ENCODE data around the gene GOLGA6L10.
"Not testable (repeated sequence)": the region's sequence is repeated elsewhere in the genome, so short reads cannot be mapped to it uniquely, and the experiment has no call there.

GOLGA6L10 gene

DNA sequence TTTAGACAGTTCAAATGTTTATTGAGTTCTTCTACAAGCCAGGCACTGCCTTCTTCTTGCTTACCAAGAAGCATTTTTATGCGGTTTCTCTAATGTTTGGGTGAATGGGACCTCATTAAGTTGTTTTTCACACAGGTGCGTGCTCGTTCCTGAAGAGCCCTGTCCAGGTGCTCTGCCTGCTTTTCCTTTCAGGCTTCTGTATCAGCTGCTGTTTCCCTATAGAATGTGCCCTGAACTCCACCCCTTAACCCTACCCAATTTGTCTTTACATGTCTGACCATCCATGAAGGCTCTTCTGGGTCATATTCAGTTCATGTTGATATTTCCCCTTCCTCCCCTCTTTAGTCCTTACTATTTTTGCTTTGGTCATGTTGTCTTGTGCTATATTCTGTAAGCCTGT is 22.4 kb upstream of the GOLGA6L10 start:
- peaks cover 0 to 6% (median 2%) of the 10 kb centered on the region in 10 experiments; a peak in 5 of 20 replicates for H3K4me1 ChIP-seq
- no peak overlapping the region for H3K27ac ChIP-seq
- H3K4me2 ChIP-seq, result peak overlapping the region in 4 of 11 experiments; percentile 15 to 47 (median 28); a peak in 3 of 22 replicates
- no peaks in the 10 kb centered on the region for H3K27me3 ChIP-seq
- no peak overlapping the region for H3K4me3 ChIP-seq
- H3K9me3 ChIP-seq (replicated peaks in 1 of 11), result peaks cover 5 to 38% (median 24%) of the 10 kb centered on the region in 11 experiments; a peak in 18 of 22 replicates
- H3K36me3 ChIP-seq, result no peaks in the 10 kb centered on the region; a peak in 3 of 22 replicates
- no peaks in the 10 kb centered on the region for H4K20me1 ChIP-seq
- TF ChIP-seq Cebpa-rat (IDR thresholded peaks at IDR 0.05), result no peak
- no peak overlapping the region for H3K9ac ChIP-seq

DNA sequence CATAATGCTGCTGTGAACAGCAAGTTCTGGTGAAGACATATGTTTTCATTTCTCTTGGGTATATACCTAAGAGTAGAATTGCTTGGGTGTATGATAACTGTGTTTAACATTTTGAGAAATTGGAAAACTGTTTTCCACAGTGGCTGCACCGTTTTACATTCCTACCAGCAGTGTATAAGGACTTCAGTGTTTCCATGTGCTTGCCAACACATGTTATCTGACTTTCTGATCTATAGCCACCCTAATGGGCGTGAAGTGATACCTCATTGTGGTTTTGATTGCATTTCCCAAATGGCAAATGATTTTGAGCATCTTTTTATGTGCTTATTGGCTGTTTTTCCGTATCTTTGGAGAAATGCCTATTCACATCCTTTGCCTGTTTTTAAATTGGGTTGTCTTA is 18.5 kb upstream of the GOLGA6L10 start:
- H3K36me3 ChIP-seq, H3K9ac ChIP-seq, H3K27me3 ChIP-seq, H3K27ac ChIP-seq, H3K4me2 ChIP-seq, H3K4me1 ChIP-seq, H3K4me3 ChIP-seq, H4K20me1 ChIP-seq: not testable (repeated sequence)
- peaks cover 0 to 26% (median 14%) of the 10 kb centered on the region in 11 experiments; a peak in 15 of 22 replicates for H3K9me3 ChIP-seq (replicated peaks in 1 of 11)

GRCh38 chr15:82365692-82366323 is 16.5 kb upstream of the GOLGA6L10 start:
- H3K4me2 ChIP-seq, H3K36me3 ChIP-seq, H3K4me3 ChIP-seq, H3K9ac ChIP-seq, H3K27ac ChIP-seq, H3K4me1 ChIP-seq, H4K20me1 ChIP-seq, H3K27me3 ChIP-seq: not testable (repeated sequence)
- peaks cover 0 to 14% (median 4%) of the 10 kb centered on the region in 11 experiments; a peak in 9 of 22 replicates for H3K9me3 ChIP-seq (replicated peaks in 1 of 11)

GRCh38 chr15:82364548-82364947 is 15.3 kb upstream of the GOLGA6L10 start:
- not testable (repeated sequence) for H4K20me1 ChIP-seq; H3K4me3 ChIP-seq; H3K9me3 ChIP-seq (replicated peaks in 1 of 11); H3K4me2 ChIP-seq; H3K27ac ChIP-seq; H3K4me1 ChIP-seq; H3K27me3 ChIP-seq; H3K9ac ChIP-seq; H3K36me3 ChIP-seq

DNA sequence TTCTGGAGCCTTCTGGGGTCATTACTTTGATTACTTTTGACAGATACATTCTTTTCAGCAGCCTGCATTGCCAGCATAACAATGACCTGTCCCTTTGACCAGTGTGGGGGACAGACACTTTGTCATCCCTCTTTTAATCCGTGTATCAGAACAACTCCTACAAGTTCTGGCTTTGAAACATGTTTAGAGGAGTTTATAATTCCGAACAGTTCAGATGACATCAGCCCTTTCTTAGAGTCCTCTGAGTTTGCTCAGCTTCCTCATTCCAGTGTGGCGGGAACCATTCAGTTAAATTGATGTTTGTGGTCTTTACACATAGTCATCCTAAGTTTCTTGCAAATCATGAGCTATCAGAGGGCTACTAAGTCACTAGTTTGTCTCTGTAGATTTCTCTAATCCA is 13.5 kb upstream of the GOLGA6L10 start:
- H4K20me1 ChIP-seq, H3K36me3 ChIP-seq, H3K4me3 ChIP-seq: not testable (repeated sequence)

DNA sequence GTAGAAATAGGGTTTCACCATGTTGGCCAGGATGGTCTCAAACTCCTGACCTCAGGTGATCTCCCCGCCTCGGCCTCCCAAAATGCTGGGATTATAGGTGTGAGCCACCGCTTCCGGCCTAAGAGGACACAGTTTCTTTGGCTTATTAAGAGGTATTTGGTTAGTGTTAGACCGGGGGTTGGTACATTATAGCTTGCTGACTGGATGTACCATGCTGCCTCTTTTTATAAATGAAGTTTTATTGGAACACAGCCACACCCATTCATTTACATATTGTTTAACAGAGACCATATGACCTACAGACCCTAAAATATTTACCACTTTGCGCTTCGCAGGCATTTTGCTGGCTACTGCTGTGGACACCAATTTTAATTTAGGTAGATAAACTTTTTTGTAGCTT is 11.3 kb upstream of the GOLGA6L10 start:
- H3K4me2 ChIP-seq, H3K27me3 ChIP-seq, H4K20me1 ChIP-seq: not testable (repeated sequence)

More for the DNA sequence above, 13.5 kb upstream of the GOLGA6L10 start:
- not testable (repeated sequence) for H3K9ac ChIP-seq; H3K9me3 ChIP-seq (replicated peaks in 1 of 11); H3K27ac ChIP-seq; H3K4me1 ChIP-seq; H3K4me2 ChIP-seq; H3K27me3 ChIP-seq

GRCh38 chr15:82355055-82355454 is 5.8 kb upstream of the GOLGA6L10 start:
- H3K9ac ChIP-seq, result not testable (repeated sequence)

More for the DNA sequence above, 11.3 kb upstream of the GOLGA6L10 start:
- H3K36me3 ChIP-seq; H3K4me3 ChIP-seq; H3K27ac ChIP-seq; H3K9me3 ChIP-seq (replicated peaks in 1 of 11); H3K4me1 ChIP-seq; H3K9ac ChIP-seq: not testable (repeated sequence)

DNA sequence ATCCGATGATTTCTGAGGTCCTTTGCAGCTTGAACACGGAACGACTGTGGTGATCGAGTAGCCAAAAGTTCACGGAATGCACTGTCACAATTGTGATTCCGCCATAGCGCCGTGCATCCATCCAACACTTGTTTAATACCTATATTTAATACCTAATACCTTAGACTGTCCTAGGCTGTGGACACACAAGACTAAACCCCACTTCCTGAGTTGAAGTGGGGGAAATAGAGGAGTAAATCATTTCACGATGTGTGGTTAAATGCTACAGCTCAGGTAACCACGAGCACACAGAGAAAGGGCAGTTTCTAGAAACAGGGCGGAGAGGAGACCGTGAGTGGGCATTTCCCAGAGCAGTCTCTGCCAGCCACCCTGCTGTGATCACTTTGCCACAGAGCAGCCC is 5.3 kb upstream of the GOLGA6L10 start:
- peak overlapping the region in 10 of 11 experiments; percentile 50 to 83 (median 66); a peak in 17 of 22 replicates for H3K4me2 ChIP-seq
- H3K9me3 ChIP-seq (replicated peaks in 1 of 11); H3K27ac ChIP-seq; H3K9ac ChIP-seq; H3K27me3 ChIP-seq; H3K36me3 ChIP-seq; H3K4me1 ChIP-seq; H4K20me1 ChIP-seq: not testable (repeated sequence)
- peak overlapping the region in 7 of 10 experiments; percentile 36 to 64 (median 46); a peak in 12 of 20 replicates for H3K4me3 ChIP-seq

More at GRCh38 chr15:82355055-82355454, 5.8 kb upstream of the GOLGA6L10 start:
- H4K20me1 ChIP-seq; H3K36me3 ChIP-seq; H3K27me3 ChIP-seq; H3K4me1 ChIP-seq; H3K4me2 ChIP-seq; H3K9me3 ChIP-seq (replicated peaks in 1 of 11); H3K27ac ChIP-seq: not testable (repeated sequence)
- H3K4me3 ChIP-seq, result peak overlapping the region in 3 of 10 experiments; percentile 36 to 42 (median 40); a peak in 2 of 20 replicates

GRCh38 chr15:82347645-82348044 is 1.6 kb downstream of the GOLGA6L10 start:
- H3K4me2 ChIP-seq; H3K27ac ChIP-seq; H4K20me1 ChIP-seq; H3K4me3 ChIP-seq; H3K4me1 ChIP-seq; H3K9ac ChIP-seq; H3K27me3 ChIP-seq; H3K9me3 ChIP-seq (replicated peaks in 1 of 11); H3K36me3 ChIP-seq: not testable (repeated sequence)

DNA sequence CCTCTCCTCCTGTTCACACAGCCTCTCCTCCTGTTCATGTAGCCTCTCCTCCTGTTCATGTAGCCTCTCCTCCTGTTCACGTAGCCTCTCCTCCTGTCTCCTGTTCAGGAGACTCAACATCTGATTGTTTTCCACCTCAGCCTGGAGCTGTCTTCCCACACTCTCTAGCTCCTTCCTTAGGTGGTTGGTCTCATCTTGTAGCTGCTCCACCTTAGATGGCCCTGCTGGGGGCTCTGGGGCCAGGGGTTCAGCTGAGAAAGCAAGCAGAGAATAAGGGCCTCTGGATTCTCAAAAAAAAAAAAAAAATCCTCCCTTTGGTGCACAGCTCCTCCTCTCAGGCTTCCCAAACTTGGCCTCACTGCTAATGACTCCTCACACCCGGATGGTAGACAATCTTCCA is 4.1 kb downstream of the GOLGA6L10 start:
- H3K27ac ChIP-seq; H4K20me1 ChIP-seq; H3K9me3 ChIP-seq (replicated peaks in 1 of 11); H3K4me1 ChIP-seq; H3K9ac ChIP-seq; H3K4me2 ChIP-seq; H3K36me3 ChIP-seq; H3K4me3 ChIP-seq; H3K27me3 ChIP-seq: not testable (repeated sequence)

GRCh38 chr15:82344421-82344820 is 4.9 kb downstream of the GOLGA6L10 start:
- H3K4me3 ChIP-seq; H4K20me1 ChIP-seq; H3K9ac ChIP-seq; H3K27me3 ChIP-seq; H3K36me3 ChIP-seq; H3K4me2 ChIP-seq; H3K27ac ChIP-seq; H3K9me3 ChIP-seq (replicated peaks in 1 of 11); H3K4me1 ChIP-seq: not testable (repeated sequence)

DNA sequence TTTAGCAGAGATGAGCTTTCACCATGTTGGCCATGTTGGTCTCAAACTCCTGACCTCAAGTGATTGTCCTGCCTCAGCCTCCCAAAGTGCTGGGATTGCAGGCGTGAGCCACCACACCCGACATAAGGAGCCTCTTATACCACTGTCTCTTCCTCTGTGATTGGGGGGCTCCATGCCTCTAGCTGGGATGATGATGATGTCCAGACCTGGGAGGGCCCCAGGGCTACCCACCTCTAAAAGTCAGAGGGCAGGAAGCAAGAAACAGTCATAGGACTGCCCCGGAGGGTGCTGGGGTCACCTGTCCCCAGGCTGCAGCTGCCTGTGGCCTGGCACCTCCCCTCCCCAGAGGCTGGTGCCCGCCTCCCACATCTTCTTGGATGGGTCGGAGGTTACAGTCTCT is 5.4 kb downstream of the GOLGA6L10 start:
- H3K27me3 ChIP-seq; H3K4me2 ChIP-seq; H3K9ac ChIP-seq; H3K4me1 ChIP-seq; H3K27ac ChIP-seq; H3K4me3 ChIP-seq; H3K9me3 ChIP-seq (replicated peaks in 1 of 11); H4K20me1 ChIP-seq; H3K36me3 ChIP-seq: not testable (repeated sequence)

DNA sequence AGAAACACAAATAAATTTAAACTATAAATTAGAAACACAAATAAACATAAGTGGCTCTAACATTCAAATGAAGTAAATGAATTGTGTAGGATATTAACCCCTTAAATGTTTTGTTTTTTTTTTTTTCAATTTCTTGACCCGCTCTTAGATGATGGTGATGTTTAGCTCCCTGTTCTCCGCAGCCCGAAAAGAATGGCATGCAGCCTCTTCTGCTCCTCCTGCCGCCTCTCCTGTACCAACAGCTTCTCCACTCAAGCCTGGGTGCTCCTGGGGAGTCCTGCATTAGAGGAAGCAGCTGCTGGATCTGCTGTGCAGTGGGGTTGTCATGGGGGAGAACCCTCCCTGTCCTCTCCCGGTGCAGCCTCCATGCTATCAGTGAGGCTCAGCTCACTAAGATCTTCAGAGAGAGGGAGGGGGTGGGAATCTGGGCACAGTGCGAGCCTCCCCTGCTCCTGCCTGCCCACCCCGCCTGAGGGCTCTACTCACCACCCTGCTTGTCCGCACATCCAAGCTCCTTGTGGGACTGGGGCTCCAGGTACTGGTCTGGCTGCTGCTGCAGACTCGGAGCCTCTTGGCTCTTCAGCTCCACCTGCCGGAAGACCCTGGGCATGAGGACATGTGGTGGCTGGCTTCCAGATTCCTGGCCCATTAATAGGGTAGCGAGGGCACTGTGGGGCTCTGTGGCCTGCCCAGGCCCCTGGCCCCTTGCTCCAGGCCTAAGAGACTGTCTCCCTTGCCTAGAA is 6.5 kb downstream of the GOLGA6L10 start:
- not testable (repeated sequence) for H3K9me3 ChIP-seq (replicated peaks in 1 of 11); H3K27me3 ChIP-seq; H3K36me3 ChIP-seq; H3K4me1 ChIP-seq; H3K9ac ChIP-seq; H3K27ac ChIP-seq; H3K4me3 ChIP-seq; H3K4me2 ChIP-seq; H4K20me1 ChIP-seq

DNA sequence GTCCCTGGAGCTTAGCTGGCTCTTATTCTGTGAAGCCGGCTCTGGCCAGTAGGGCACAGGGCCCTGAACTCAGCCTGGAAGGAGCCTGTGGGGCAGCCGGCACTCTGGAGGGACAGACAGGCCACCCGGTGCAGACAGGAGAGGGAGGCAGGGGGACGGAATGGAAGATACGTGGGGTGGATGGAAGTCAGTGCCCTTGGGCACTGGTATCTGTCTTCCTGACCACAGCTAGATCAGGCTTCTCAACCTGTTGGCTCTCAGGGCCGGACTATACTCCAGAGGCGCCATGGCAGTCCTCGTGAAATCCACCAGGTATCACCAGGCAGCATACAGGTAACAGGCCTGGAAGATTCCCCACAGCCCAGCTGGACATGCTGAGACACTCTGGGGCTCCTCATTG is 10.7 kb downstream of the GOLGA6L10 start:
- not testable (repeated sequence) for H3K9me3 ChIP-seq (replicated peaks in 1 of 11); H3K9ac ChIP-seq; H3K4me2 ChIP-seq; H3K4me3 ChIP-seq; H4K20me1 ChIP-seq; H3K27me3 ChIP-seq; H3K36me3 ChIP-seq; H3K27ac ChIP-seq
- peaks cover 7 to 24% (median 11%) of the 10 kb centered on the region in 10 experiments; a peak in 17 of 20 replicates for H3K4me1 ChIP-seq
